SK-N-SH (cell line): ENCODE measurements around the gene SPATA16. TPM values are rescaled to one million over a fixed set of nuclear protein-coding genes. Genes with fewer than 3 reads are reported as not detected.

ENCODE experiments used
- CTCF ChIA-PET: fragments of 300-600, 350-600 bp; formaldehyde crosslinking; extraction: SDS; loops from one replicate; lab custom pipeline; 2021; lab: Yijun Ruan, JAX
- POLR2A ChIA-PET: fragments of 350-600 bp; sonication (Branson Sonifier 250); formaldehyde crosslinking; extraction: SDS; loops from one replicate; lab custom pipeline; 2020; ENCODE audit warnings: antibody characterized with exemption, inconsistent platforms; lab: Yijun Ruan, JAX
- DNase-seq: peaks from one replicate; pipeline ENCODE4 v3.0.0; 2012
- H2AFZ ChIP-seq: fragments of 200-600 bp; sonication (generic); 2 replicates; pipeline ENCODE4 v1.8.1; 2016; ENCODE audit warnings: antibody characterized with exemption, mild to moderate bottlenecking, low read depth
- H3F3A ChIP-seq: fragments of 200-600 bp; sonication (generic); replicated peaks from 2 replicates; pipeline ENCODE3; 2016; ENCODE audit warnings: antibody characterized with exemption, mild to moderate bottlenecking; ENCODE audit not compliant: insufficient read depth
- H3K27ac ChIP-seq, 2 experiments: fragments of 200-500 bp in 1 of 2; fragments of 200-600 bp in 1 of 2; sonication (Bioruptor generic) in 1 of 2; sonication (generic), shearing (Covaris generic) in 1 of 2; 2 replicates each; pipeline versions ENCODE4 v1.5.1 to v1.6.1; 2014 to 2016; ENCODE audit warnings: low read depth in 2 of 2, inconsistent platforms in 1 of 2, low read length in 1 of 2, mild to moderate bottlenecking in 1 of 2, mixed read lengths in 1 of 2
- H3K27me3 ChIP-seq: fragments of 200-600 bp; sonication (generic), shearing (Covaris generic); 2 replicates; pipeline ENCODE4 v1.6.1; 2016; ENCODE audit warnings: mixed run types; ENCODE audit not compliant: insufficient read depth
- H3K36me3 ChIP-seq, 2 experiments: fragments of 200-500 bp in 1 of 2; fragments of 200-600 bp in 1 of 2; sonication (Bioruptor generic) in 1 of 2; sonication (generic) in 1 of 2; replicated peaks in 1 of 2; 2 replicates each; pipeline versions ENCODE3 to v1.5.1; 2014 to 2016; ENCODE audit warnings: low read length in 1 of 2, mild to moderate bottlenecking in 1 of 2; ENCODE audit not compliant: insufficient read depth in 2 of 2, control insufficient read depth in 1 of 2
- H3K4me1 ChIP-seq, 2 experiments: fragments of 200-500 bp in 1 of 2; fragments of 200-600 bp in 1 of 2; sonication (Bioruptor generic) in 1 of 2; sonication (generic), shearing (Covaris generic) in 1 of 2; 2 replicates each; pipeline versions ENCODE4 v1.5.1 to v1.6.1; 2014 to 2016; ENCODE audit warnings: low read depth in 1 of 2, low read length in 1 of 2, mixed run types in 1 of 2; ENCODE audit not compliant: insufficient read depth in 2 of 2, control insufficient read depth in 1 of 2
- H3K4me2 ChIP-seq: fragments of 200-600 bp; sonication (generic), shearing (Covaris generic); 2 replicates; pipeline ENCODE4 v1.6.1; 2017; ENCODE audit warnings: mixed run types
- H3K4me3 ChIP-seq, 2 experiments: fragments of 200-500 bp in 1 of 2; fragments of 200-600 bp in 1 of 2; sonication (Bioruptor generic) in 1 of 2; sonication (generic), shearing (Covaris generic) in 1 of 2; 2 replicates each; pipeline versions ENCODE4 v1.5.1 to v1.8.1; 2014 to 2016; ENCODE audit warnings: low read depth in 2 of 2, inconsistent platforms in 1 of 2, low read length in 1 of 2, mild to moderate bottlenecking in 1 of 2, mixed read lengths in 1 of 2, moderate library complexity in 1 of 2
- H3K79me2 ChIP-seq: fragments of 200-600 bp; sonication (generic); 2 replicates; pipeline ENCODE4 v1.8.1; 2017; ENCODE audit warnings: mild to moderate bottlenecking; ENCODE audit not compliant: insufficient read depth
- H3K9ac ChIP-seq: fragments of 200-600 bp; sonication (generic); 2 replicates; pipeline ENCODE4 v1.6.1; 2017; ENCODE audit warnings: mixed run types
- H3K9me2 ChIP-seq: fragments of 200-600 bp; sonication (generic); 2 replicates; pipeline ENCODE4 v1.6.1; 2017; ENCODE audit warnings: mixed run types
- H3K9me3 ChIP-seq: fragments of 200-600 bp; sonication (generic); 2 replicates; pipeline ENCODE4 v1.6.1; 2017; ENCODE audit warnings: mixed run types, mild to moderate bottlenecking, moderate library complexity
- H4K20me1 ChIP-seq: fragments of 200-600 bp; sonication (generic); 2 replicates; pipeline ENCODE4 v1.6.1; 2017; ENCODE audit warnings: mild to moderate bottlenecking, mixed run types; ENCODE audit not compliant: insufficient read depth
- CHD2 ChIP-seq: fragments of 150-350 bp; IDR thresholded peaks from 2 replicates; pipeline ENCODE4 v1.6.1; 2018; ENCODE audit warnings: low read length; ENCODE audit not compliant: partially characterized antibody
- ELF1 ChIP-seq: IDR thresholded peaks from 2 replicates; pipeline ENCODE4 v1.4.0; 2012
- EP300 ChIP-seq, 2 experiments: IDR thresholded peaks; 2 replicates each; pipeline versions ENCODE4 v1.4.0 to v1.6.1; 2012; ENCODE audit warnings: borderline replicate concordance in 1 of 2, low read depth in 1 of 2, low read length in 1 of 2
- FOSL2 ChIP-seq: IDR thresholded peaks from 2 replicates; pipeline ENCODE4 v1.4.0; 2012; ENCODE audit warnings: low read depth, mild to moderate bottlenecking, moderate library complexity, borderline replicate concordance
- FOXJ3 ChIP-seq: sonication (generic); formaldehyde crosslinking; IDR thresholded peaks from 2 replicates; pipeline ENCODE4 v1.5.1; 2020; ENCODE audit warnings: mild to moderate bottlenecking, missing genetic modification reagents
- GATA2 ChIP-seq: sonication (generic); formaldehyde crosslinking; IDR thresholded peaks from 2 replicates; pipeline ENCODE4 v1.5.0; 2020; ENCODE audit warnings: mild to moderate bottlenecking, missing genetic modification reagents
- MEF2A ChIP-seq: IDR thresholded peaks from 2 replicates; pipeline ENCODE4 v1.4.0; 2012; ENCODE audit warnings: low read depth, borderline replicate concordance
- MXI1 ChIP-seq: IDR thresholded peaks from 2 replicates; pipeline ENCODE4 v1.6.1; 2012; ENCODE audit warnings: mild to moderate bottlenecking, low read depth, low read length, improper control_type of control experiment
- NFIC ChIP-seq: IDR thresholded peaks from 2 replicates; pipeline ENCODE4 v1.4.0; 2012; ENCODE audit warnings: borderline replicate concordance
- POLR2AphosphoS5 ChIP-seq: IDR thresholded peaks from 2 replicates; pipeline ENCODE4 v1.6.1; 2012; ENCODE audit warnings: low read depth, low read length
- RCOR1 ChIP-seq: fragments of 150-350 bp; IDR thresholded peaks from 2 replicates; pipeline ENCODE4 v1.6.1; 2017; ENCODE audit warnings: antibody characterized with exemption, low read length
- TAF1 ChIP-seq: IDR thresholded peaks from 2 replicates; pipeline ENCODE4 v1.6.1; 2012; ENCODE audit warnings: low read depth, mild to moderate bottlenecking, low read length, moderate library complexity, borderline replicate concordance
- USF2 ChIP-seq: fragments of 150-350 bp; IDR thresholded peaks from 2 replicates; pipeline ENCODE4 v1.6.1; 2017; ENCODE audit warnings: antibody characterized with exemption, low read length, low read depth, borderline replicate concordance
- YY1 ChIP-seq: IDR thresholded peaks from 2 replicates; pipeline ENCODE4 v1.4.0; 2012; ENCODE audit warnings: low read depth, mild to moderate bottlenecking
- WGBS: methylation state at CpG from one replicate; pipeline ENCODE4 v1.1.6; 2017; ENCODE audit warnings: low lambda C conversion rate; 5-methylcytosine and 5-hydroxymethylcytosine counted together
- polyA plus RNA-seq, 3 experiments: library from polyadenylated mRNA; depleted of rRNA; stranded (reverse); fragments of >200 nt; gene quantifications; 2 replicates each; pipeline ENCODE4 v1.2.3, GENCODE V29; 2012
- TF ChIP-seq, protein P1 (sequence below): fragments of 200-600 bp; sonication (generic); IDR thresholded peaks from 2 replicates; pipeline ENCODE4 v1.6.1; 2017; ENCODE audit warnings: antibody characterized with exemption, mild to moderate bottlenecking, moderate library complexity
- TF ChIP-seq, protein P2 (sequence below): IDR thresholded peaks from 2 replicates; pipeline ENCODE4 v1.4.0; 2012; ENCODE audit warnings: low read depth, borderline replicate concordance
- TF ChIP-seq, protein P3 (sequence below): IDR thresholded peaks from 2 replicates; pipeline ENCODE4; 2012
- TF ChIP-seq, protein P4 (sequence below): IDR thresholded peaks from 2 replicates; pipeline ENCODE4 v1.4.0; 2012; ENCODE audit warnings: low read depth, borderline replicate concordance

Gene SPATA16
- polyA plus RNA-seq, 1 of the 3 experiments (the other 2 are of a cell fraction), result not detected

GRCh38 chr3:172938788-172939187 lies 202.2 kb downstream of the SPATA16 start:
- Histone ChIP-seq H3K9me2 (no peaks in the 10 kb centered on the region), H3F3A (no peaks in the 10 kb centered on the region), H3K27ac (no peak overlapping the region), H2AFZ (no peak overlapping the region), H3K9me3 (no peaks in the 10 kb centered on the region), H3K9ac (no peak overlapping the region), H4K20me1 (no peaks in the 10 kb centered on the region), H3K4me2 (no peak overlapping the region), H3K79me2 (no peaks in the 10 kb centered on the region), H3K27me3 (no peaks in the 10 kb centered on the region), H3K4me3 (no peak overlapping the region), H3K36me3 (no peaks in the 10 kb centered on the region), H3K4me1 (no peaks in the 10 kb centered on the region)
- ChIA-PET CTCF (interaction anchor here (1.1 kb wide), 1 partner anchor 103 kb away, joined by 3 read pairs; no protein-coding TSS in a partner anchor), POLR2A (no interaction called here)
- no peak for DNase-seq
- TF ChIP-seq CHD2, result no peak
- TF ChIP-seq, protein P1, sequence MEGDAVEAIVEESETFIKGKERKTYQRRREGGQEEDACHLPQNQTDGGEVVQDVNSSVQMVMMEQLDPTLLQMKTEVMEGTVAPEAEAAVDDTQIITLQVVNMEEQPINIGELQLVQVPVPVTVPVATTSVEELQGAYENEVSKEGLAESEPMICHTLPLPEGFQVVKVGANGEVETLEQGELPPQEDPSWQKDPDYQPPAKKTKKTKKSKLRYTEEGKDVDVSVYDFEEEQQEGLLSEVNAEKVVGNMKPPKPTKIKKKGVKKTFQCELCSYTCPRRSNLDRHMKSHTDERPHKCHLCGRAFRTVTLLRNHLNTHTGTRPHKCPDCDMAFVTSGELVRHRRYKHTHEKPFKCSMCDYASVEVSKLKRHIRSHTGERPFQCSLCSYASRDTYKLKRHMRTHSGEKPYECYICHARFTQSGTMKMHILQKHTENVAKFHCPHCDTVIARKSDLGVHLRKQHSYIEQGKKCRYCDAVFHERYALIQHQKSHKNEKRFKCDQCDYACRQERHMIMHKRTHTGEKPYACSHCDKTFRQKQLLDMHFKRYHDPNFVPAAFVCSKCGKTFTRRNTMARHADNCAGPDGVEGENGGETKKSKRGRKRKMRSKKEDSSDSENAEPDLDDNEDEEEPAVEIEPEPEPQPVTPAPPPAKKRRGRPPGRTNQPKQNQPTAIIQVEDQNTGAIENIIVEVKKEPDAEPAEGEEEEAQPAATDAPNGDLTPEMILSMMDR, result no peak
- TF ChIP-seq, protein P2, sequence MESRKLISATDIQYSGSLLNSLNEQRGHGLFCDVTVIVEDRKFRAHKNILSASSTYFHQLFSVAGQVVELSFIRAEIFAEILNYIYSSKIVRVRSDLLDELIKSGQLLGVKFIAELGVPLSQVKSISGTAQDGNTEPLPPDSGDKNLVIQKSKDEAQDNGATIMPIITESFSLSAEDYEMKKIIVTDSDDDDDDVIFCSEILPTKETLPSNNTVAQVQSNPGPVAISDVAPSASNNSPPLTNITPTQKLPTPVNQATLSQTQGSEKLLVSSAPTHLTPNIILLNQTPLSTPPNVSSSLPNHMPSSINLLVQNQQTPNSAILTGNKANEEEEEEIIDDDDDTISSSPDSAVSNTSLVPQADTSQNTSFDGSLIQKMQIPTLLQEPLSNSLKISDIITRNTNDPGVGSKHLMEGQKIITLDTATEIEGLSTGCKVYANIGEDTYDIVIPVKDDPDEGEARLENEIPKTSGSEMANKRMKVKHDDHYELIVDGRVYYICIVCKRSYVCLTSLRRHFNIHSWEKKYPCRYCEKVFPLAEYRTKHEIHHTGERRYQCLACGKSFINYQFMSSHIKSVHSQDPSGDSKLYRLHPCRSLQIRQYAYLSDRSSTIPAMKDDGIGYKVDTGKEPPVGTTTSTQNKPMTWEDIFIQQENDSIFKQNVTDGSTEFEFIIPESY, result no peak
- TF ChIP-seq MXI1, result no peak
- no peak for TF ChIP-seq MEF2A
- no peak for TF ChIP-seq TAF1
- no peak for TF ChIP-seq NFIC
- TF ChIP-seq GATA2 (CRISPR knock-in tag), result no peak
- TF ChIP-seq FOSL2, result no peak
- 34% methylated on average over 4 of the region's 4 CpGs for WGBS

DNA sequence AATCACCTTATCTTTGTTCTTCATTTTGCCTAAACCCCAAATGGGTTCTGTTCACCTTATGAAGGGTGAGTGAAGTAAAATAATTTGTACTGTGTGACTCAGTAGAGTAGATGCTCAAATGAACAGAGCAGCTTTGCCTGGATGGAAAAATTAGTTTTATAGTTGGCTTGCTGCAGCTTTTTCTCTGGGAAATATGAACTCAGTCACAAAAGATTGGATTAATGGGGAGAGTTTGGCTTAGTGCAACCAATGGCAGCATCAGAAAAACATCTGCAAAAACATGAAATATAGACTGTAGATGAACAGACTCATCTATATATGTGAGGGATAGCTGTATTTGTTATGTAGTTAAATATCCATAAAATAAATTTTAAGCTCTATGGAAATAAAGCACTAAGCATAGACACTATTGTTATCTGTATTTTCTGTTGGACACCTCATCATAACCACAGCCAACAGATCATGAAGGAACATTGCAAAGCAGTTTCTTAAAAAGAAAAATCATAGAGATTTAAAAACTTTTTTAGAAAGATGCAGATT lies 209.2 kb downstream of the SPATA16 start:
- ChIA-PET POLR2A (no interaction called here), CTCF (interaction anchor here (1.0 kb wide), 1 partner anchor 8 kb away, joined by 3 read pairs; no protein-coding TSS in a partner anchor)

More for the DNA sequence above, 209.2 kb downstream of the SPATA16 start:
- no peak overlapping the region for H3K4me3 ChIP-seq
- no peak for TF ChIP-seq ELF1
- no peak for TF ChIP-seq USF2
- no peak for TF ChIP-seq GATA2 (CRISPR knock-in tag)
- TF ChIP-seq, protein P2, result no peak
- TF ChIP-seq, protein P3, sequence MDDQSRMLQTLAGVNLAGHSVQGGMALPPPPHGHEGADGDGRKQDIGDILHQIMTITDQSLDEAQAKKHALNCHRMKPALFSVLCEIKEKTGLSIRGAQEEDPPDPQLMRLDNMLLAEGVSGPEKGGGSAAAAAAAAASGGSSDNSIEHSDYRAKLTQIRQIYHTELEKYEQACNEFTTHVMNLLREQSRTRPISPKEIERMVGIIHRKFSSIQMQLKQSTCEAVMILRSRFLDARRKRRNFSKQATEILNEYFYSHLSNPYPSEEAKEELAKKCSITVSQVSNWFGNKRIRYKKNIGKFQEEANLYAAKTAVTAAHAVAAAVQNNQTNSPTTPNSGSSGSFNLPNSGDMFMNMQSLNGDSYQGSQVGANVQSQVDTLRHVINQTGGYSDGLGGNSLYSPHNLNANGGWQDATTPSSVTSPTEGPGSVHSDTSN, result no peak
- TF ChIP-seq EP300 (IDR thresholded peaks at IDR 0.05; ENCODE audit: borderline replicate concordance in 1 of 2, low read depth in 1 of 2, low read length in 1 of 2), result no peak
- no peak for TF ChIP-seq NFIC
- TF ChIP-seq, protein P4, sequence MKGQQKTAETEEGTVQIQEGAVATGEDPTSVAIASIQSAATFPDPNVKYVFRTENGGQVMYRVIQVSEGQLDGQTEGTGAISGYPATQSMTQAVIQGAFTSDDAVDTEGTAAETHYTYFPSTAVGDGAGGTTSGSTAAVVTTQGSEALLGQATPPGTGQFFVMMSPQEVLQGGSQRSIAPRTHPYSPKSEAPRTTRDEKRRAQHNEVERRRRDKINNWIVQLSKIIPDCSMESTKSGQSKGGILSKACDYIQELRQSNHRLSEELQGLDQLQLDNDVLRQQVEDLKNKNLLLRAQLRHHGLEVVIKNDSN, result no peak
- TF ChIP-seq TAF1, result no peak
- TF ChIP-seq POLR2AphosphoS5, result no peak
- TF ChIP-seq FOXJ3 (CRISPR knock-in tag), result no peak
- no peak for TF ChIP-seq YY1
- no peak for TF ChIP-seq RCOR1
- no peak overlapping the region; the same call in 1 of the 2 replicates for H2AFZ ChIP-seq
- H3K9me3 ChIP-seq, result no peaks in the 10 kb centered on the region
- no peaks in the 10 kb centered on the region for H3K79me2 ChIP-seq
- no peaks in the 10 kb centered on the region for H3F3A ChIP-seq
- H4K20me1 ChIP-seq, result no peaks in the 10 kb centered on the region
- H3K27me3 ChIP-seq, result no peaks in the 10 kb centered on the region
- H3K36me3 ChIP-seq, result no peaks in the 10 kb centered on the region
- no peak for DNase-seq
- no peak overlapping the region for H3K9ac ChIP-seq
- no peak overlapping the region for H3K27ac ChIP-seq
- no peaks in the 10 kb centered on the region for H3K9me2 ChIP-seq
- no peak overlapping the region for H3K4me2 ChIP-seq
- no peaks in the 10 kb centered on the region for H3K4me1 ChIP-seq
